ENCODE results near the gene DMRTC2.

DMRTC2 gene

DNA sequence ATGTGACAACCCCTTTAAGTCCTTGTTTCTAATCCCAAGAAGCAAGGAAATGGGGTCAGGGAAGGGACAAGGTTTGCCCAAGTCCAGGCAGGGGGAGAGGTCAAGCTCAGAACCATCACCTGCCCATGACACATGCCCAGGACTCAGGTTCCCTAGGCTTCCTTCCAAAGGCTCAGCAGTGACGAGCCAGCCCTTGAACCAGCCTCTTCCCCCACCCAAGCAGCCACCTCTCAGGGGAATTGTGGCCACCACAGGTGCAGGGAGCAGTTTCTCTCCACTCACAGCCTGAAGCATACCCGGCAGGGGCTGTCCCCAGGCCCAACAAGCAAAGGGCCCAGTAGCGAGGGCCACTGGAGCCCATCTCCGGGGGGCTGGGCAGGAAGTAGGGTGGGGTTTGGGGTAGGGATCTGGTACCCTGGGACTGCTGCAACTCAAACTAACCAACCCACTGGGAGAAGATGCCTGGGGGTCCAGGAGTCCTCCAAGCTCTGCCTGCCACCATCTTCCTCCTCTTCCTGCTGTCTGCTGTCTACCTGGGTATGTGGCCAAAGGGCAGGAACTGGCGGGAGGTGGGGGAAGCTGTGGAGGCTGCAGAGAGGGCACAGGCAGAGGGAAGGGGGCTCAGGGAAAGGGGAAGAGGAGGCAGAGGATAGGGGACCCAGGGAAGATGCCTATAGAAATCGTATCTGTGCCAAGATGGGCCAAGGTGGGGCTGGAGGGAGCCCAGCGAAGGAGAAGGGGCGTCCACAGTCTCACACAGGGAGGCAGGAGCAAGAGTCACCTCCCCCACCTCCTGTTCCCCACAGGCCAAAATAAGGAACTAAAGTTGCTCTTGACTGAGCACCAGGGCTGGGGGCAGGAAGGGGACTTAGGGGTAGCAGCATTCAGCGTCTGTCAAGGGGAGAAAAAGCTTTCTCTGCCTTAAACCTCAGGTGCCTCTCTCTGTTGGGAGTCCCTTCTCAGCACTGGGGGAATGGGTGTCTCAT, 32.3 kb downstream of the DMRTC2 start, which contains the start of gene CD79A:
Gene CD79A (plus strand): TSS at position 433 of the 986 bp plus-strand sequence. CDS start 26 bp downstream, at position 459.
- no peak for DNase-seq (ENCODE audit: low read depth)
- TF ChIP-seq, protein P1, sequence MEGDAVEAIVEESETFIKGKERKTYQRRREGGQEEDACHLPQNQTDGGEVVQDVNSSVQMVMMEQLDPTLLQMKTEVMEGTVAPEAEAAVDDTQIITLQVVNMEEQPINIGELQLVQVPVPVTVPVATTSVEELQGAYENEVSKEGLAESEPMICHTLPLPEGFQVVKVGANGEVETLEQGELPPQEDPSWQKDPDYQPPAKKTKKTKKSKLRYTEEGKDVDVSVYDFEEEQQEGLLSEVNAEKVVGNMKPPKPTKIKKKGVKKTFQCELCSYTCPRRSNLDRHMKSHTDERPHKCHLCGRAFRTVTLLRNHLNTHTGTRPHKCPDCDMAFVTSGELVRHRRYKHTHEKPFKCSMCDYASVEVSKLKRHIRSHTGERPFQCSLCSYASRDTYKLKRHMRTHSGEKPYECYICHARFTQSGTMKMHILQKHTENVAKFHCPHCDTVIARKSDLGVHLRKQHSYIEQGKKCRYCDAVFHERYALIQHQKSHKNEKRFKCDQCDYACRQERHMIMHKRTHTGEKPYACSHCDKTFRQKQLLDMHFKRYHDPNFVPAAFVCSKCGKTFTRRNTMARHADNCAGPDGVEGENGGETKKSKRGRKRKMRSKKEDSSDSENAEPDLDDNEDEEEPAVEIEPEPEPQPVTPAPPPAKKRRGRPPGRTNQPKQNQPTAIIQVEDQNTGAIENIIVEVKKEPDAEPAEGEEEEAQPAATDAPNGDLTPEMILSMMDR (IDR thresholded peaks at IDR 0.05; ENCODE audit: low read length, missing control alignments) = no peak
- H3K4me3 ChIP-seq (replicated peaks; ENCODE audit: low read depth, low read length) = no peak within 1 kb of the TSS

DNA sequence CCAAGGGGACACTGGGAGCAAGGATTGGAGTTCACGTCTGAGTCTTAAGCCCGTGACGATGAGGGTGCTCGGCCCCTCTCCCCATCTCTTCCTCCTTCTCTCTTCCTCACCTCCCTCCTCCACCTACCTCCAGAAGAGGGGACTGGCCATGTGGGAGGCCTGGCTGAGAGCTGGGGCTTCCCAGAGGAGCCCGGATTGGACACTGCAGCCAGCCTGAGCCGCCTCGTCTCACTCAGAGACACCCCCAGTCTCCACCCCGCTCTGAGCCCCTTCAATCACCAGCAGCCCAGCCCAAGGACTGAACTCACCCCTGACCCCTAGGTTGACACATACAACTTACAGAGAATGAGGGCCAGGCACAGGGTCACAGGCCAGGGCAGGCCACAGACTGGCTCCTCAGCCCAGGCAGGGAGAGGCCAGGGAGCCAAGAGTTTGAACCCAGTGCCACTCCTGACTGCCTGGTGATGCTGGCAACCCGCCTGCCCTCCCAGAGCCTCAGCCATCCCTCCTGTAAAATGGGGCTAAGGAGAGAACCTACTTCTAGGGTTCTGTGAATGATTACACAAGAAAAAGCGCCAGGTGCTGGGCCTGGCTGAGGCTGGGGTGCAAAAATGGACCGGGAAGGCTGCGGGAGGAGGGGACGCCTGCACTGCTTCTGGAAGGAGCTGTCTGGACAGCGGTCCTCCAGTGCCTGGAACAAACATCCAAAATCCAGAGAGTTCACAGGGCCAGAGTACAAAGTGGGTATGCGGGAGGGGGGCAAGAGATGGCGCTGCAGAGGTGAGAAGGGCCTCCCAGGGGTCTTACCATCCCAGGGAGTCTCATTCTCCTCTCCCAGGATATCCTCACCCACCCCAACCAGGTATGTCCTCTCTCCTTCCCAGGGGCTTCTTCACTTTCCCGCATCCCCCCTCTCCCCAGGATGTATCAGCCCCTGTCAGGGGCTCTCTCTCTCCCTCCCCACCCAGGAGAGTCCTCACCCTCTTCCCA, 33.4 kb downstream of the DMRTC2 start:
- no peak for DNase-seq (ENCODE audit: low read depth)
- TF ChIP-seq, protein P1 (IDR thresholded peaks at IDR 0.05; ENCODE audit: low read length, missing control alignments) = no peak
- no peak overlapping the region for H3K4me3 ChIP-seq (replicated peaks; ENCODE audit: low read depth, low read length)

- TF ChIP-seq, protein P1 (IDR thresholded peaks at IDR 0.05; ENCODE audit: low read length, missing control alignments) = no peak
- DNase-seq (ENCODE audit: low read depth) = no peak
- H3K4me3 ChIP-seq (replicated peaks; ENCODE audit: low read depth, low read length) = no peak overlapping the region
These were observed 34.2 kb downstream of the DMRTC2 start for GRCh38 chr19:41879080-41879479.

DNA sequence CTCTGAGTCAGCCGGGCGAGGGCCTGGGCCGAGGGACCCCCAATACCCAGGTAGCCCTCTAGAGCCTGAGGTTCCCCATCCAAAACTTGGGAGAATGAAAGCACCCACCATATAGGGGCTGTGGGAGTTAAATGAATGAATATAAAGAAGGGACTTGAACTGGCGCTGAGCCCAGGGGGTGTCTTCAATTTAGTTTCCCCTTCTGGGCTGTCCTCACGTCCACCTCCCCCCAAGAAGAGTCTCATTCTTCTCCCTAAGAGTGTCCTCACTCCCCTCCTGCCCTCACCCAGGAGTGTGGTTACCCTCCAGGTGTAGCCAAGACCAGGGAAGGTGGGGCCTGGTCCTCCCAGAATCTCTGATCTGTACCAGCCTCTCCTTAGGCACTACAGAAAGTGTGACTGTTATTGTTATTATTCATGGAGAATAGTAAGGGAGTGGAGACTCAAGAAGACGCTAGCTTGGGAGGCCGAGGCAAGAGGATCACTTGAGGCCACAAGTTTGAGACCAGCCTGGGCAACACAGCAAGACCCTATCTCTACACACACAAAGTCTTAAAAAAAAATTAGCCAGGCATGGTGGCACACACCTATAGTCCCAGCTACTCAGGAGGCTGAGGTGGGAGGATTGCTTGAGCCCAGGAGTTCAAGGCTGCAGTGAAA, 35.0 kb downstream of the DMRTC2 start:
- no peak overlapping the region for H3K4me3 ChIP-seq (replicated peaks; ENCODE audit: low read depth, low read length)
- DNase-seq (ENCODE audit: low read depth) = no peak
- TF ChIP-seq, protein P1 (IDR thresholded peaks at IDR 0.05; ENCODE audit: low read length, missing control alignments) = no peak

DNA sequence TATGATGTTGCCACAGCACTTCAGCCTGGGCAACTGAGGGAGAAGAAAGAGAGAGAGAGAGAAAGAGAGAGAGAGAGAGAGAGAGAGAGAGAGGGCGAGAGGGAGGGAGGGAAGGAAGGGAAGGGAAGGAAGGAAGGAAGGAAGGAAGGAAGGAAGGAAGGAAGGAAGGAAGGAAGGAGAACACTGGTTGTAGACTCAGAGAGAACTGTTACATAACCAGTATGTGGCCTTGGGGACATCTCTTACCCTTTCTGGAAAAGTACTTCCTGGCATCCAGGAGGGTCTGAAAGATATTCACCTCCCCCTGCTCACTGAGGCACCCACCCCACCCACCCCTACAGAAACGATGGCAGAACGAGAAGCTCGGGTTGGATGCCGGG, 35.5 kb downstream of the DMRTC2 start:
- TF ChIP-seq, protein P1 (IDR thresholded peaks at IDR 0.05; ENCODE audit: low read length, missing control alignments) = no peak
- no peak overlapping the region for H3K4me3 ChIP-seq (replicated peaks; ENCODE audit: low read depth, low read length)
- no peak for DNase-seq (ENCODE audit: low read depth)

Data from fibroblast of pulmonary artery (primary cell).